Mesenteric fat pad (tissue), 1 donor: Measurements from ENCODE around the gene N4BP2. TPM values are rescaled to one million over a fixed set of nuclear protein-coding genes. Genes with fewer than 3 reads are reported as not detected.

Source experiments
- DNase-seq: peaks from one replicate; pipeline ENCODE4 v3.0.0-alpha.2; 2020; ENCODE audit warnings: low spot score
- total RNA-seq: library from RNA; stranded (reverse); fragmentation: NEBNext Ultra II Directional; extraction: Animal tissue kit (Norgen Biotek cat#: 25700); gene quantifications from one replicate; pipeline ENCODE4 v1.2.1, GENCODE V29; 2021
- donor health status: DM: yes; HTN: yes; CAD: no.

The N4BP2 gene
- total RNA-seq, 1 donor from 2014 or later: 6.4 TPM

- DNase-seq: no peak
These were observed 94.3 kb downstream of the N4BP2 start for GRCh38 chr4:40150932-40151331.

- no peak for DNase-seq
These were observed 96.0 kb downstream of the N4BP2 start for GRCh38 chr4:40152637-40153036.

GRCh38 chr4:40157436-40157835 lies 100.8 kb downstream of the N4BP2 start:
- DNase-seq: no peak

GRCh38 chr4:40160258-40160657 lies 103.6 kb downstream of the N4BP2 start:
- no peak for DNase-seq

GRCh38 chr4:40164459-40164858 lies 107.8 kb downstream of the N4BP2 start:
- DNase-seq: no peak

GRCh38 chr4:40165916-40166315 lies 109.3 kb downstream of the N4BP2 start:
- DNase-seq: no peak

GRCh38 chr4:40168070-40168469 lies 111.4 kb downstream of the N4BP2 start:
- DNase-seq: no peak

- DNase-seq: no peak
These were observed 113.9 kb downstream of the N4BP2 start for GRCh38 chr4:40170588-40170987.

- no peak for DNase-seq
These were observed 116.8 kb downstream of the N4BP2 start for GRCh38 chr4:40173470-40173875.

GRCh38 chr4:40176602-40177001 lies 120.0 kb downstream of the N4BP2 start:
- no peak for DNase-seq

- DNase-seq: no peak
These were observed 120.9 kb downstream of the N4BP2 start for GRCh38 chr4:40177591-40177990.

- DNase-seq: no peak
These were observed 122.0 kb downstream of the N4BP2 start for GRCh38 chr4:40178672-40179071.

- no peak for DNase-seq
These were observed 122.7 kb downstream of the N4BP2 start for GRCh38 chr4:40179360-40179759.

- DNase-seq: no peak
These were observed 123.7 kb downstream of the N4BP2 start for GRCh38 chr4:40180356-40180755.

GRCh38 chr4:40182001-40182400 lies 125.4 kb downstream of the N4BP2 start:
- DNase-seq: no peak

- no peak for DNase-seq
These were observed 126.3 kb downstream of the N4BP2 start for GRCh38 chr4:40182954-40183353.

GRCh38 chr4:40183615-40184411 lies 127.2 kb downstream of the N4BP2 start:
- DNase-seq: no peak

GRCh38 chr4:40185830-40186664 lies 129.4 kb downstream of the N4BP2 start:
- no peak for DNase-seq

GRCh38 chr4:40186665-40187014 lies 130.0 kb downstream of the N4BP2 start:
- no peak for DNase-seq

GRCh38 chr4:40187386-40187906 lies 130.8 kb downstream of the N4BP2 start:
- DNase-seq: no peak

- DNase-seq: no peak
These were observed 133.4 kb downstream of the N4BP2 start for GRCh38 chr4:40190019-40190418.

GRCh38 chr4:40190465-40190864 lies 133.8 kb downstream of the N4BP2 start:
- DNase-seq: no peak
